ENCODE measurements around the gene KIDINS220.
"Not testable (repeated sequence)": the region's sequence is repeated elsewhere in the genome, so short reads cannot be mapped to it uniquely, and the experiment has no call there.

The KIDINS220 gene

GRCh38 chr2:8737571-8738175 is 99.7 kb downstream of the KIDINS220 start:
- DNase-seq (ENCODE audit: low spot score) = no peak

DNA sequence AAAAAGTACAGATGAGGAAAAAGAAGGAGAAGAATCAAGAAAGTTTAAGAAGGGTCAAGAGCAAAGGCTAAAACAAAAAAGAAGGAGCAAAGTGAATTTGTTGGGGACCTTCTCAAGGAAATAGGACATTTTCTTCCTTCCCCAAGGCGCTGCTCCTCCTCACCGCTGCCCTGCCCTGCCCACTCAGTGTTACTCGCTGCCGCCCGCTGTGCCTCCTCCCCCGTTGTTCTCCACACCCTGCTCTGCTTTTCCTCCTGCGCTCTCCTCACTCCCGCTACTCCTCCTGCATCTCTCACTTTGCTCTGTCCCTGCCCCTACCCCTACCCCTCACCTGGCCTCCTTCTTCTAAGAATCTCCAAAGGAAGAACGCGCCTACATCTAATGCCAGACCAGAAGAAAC is 104.8 kb downstream of the KIDINS220 start:
- TF ChIP-seq, protein P1, sequence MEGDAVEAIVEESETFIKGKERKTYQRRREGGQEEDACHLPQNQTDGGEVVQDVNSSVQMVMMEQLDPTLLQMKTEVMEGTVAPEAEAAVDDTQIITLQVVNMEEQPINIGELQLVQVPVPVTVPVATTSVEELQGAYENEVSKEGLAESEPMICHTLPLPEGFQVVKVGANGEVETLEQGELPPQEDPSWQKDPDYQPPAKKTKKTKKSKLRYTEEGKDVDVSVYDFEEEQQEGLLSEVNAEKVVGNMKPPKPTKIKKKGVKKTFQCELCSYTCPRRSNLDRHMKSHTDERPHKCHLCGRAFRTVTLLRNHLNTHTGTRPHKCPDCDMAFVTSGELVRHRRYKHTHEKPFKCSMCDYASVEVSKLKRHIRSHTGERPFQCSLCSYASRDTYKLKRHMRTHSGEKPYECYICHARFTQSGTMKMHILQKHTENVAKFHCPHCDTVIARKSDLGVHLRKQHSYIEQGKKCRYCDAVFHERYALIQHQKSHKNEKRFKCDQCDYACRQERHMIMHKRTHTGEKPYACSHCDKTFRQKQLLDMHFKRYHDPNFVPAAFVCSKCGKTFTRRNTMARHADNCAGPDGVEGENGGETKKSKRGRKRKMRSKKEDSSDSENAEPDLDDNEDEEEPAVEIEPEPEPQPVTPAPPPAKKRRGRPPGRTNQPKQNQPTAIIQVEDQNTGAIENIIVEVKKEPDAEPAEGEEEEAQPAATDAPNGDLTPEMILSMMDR (IDR thresholded peaks at IDR 0.05; ENCODE audit: extremely low read depth, insufficient read depth, missing control alignments) = no peak
- in situ Hi-C loops (cut with MboI; ENCODE audit: low pct_unique_long_range_greater_than_20kb, low sequenced_read_pairs, unreplicated experiment) = no loop called here
- DNase-seq (ENCODE audit: low spot score) = no peak

More at GRCh38 chr2:8737571-8738175, 99.7 kb downstream of the KIDINS220 start:
- in situ Hi-C loops (cut with MboI; ENCODE audit: low pct_unique_long_range_greater_than_20kb, low sequenced_read_pairs, unreplicated experiment) = no loop called here
- TF ChIP-seq, protein P1 (IDR thresholded peaks at IDR 0.05; ENCODE audit: extremely low read depth, insufficient read depth, missing control alignments) = no peak

GRCh38 chr2:8729939-8730338 is 107.5 kb downstream of the KIDINS220 start:
- in situ Hi-C loops (cut with MboI; ENCODE audit: low pct_unique_long_range_greater_than_20kb, low sequenced_read_pairs, unreplicated experiment) = no loop called here
- no peak for DNase-seq (ENCODE audit: low spot score)
- TF ChIP-seq, protein P1 (IDR thresholded peaks at IDR 0.05; ENCODE audit: extremely low read depth, insufficient read depth, missing control alignments) = no peak

GRCh38 chr2:8729101-8729500 is 108.3 kb downstream of the KIDINS220 start:
- DNase-seq (ENCODE audit: low spot score); in situ Hi-C loops (cut with MboI; ENCODE audit: low pct_unique_long_range_greater_than_20kb, low sequenced_read_pairs, unreplicated experiment): not testable (repeated sequence)

DNA sequence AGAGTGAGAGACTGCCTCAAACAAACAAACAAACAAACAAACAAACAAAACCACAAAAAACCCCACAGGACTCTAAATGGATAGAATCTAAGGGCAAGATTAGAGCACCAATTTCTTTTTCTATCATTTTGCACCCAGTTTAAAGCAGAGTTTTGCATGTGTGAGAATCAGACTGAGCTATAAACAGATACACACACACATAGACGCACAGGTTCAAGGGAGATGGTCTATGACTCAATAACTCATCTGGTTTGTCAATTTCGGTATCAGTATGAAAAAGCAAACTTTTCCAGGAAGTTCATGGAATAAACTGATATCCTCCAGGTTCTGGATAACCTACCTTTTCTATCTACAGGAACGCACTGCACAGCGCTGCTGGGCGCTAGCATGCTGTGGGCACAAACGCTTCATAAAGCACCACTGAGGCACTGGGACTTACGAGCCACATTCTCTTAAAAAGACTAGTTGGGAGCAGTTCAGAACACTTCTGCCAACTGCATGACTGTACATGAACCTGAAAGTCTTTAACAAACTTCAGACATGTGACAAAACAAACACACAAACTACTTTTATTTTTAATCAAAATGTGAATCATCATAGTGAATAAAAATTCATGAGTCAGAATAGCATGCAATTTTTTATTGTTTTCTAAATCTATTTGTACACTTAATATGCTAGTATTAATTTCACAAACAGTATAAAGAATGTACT is 109.0 kb downstream of the KIDINS220 start:
- in situ Hi-C loops (cut with MboI; ENCODE audit: low pct_unique_long_range_greater_than_20kb, low sequenced_read_pairs, unreplicated experiment) = no loop called here
- no peak for DNase-seq (ENCODE audit: low spot score)
- TF ChIP-seq, protein P1 (IDR thresholded peaks at IDR 0.05; ENCODE audit: extremely low read depth, insufficient read depth, missing control alignments) = no peak

- TF ChIP-seq, protein P1 (IDR thresholded peaks at IDR 0.05; ENCODE audit: extremely low read depth, insufficient read depth, missing control alignments) = no peak
- in situ Hi-C loops (cut with MboI; ENCODE audit: low pct_unique_long_range_greater_than_20kb, low sequenced_read_pairs, unreplicated experiment) = no loop called here
- DNase-seq (ENCODE audit: low spot score) = no peak
Observed at GRCh38 chr2:8725838-8726237, 111.6 kb downstream of the KIDINS220 start.

GRCh38 chr2:8722986-8723385 is 114.4 kb downstream of the KIDINS220 start:
- in situ Hi-C loops (cut with MboI; ENCODE audit: low pct_unique_long_range_greater_than_20kb, low sequenced_read_pairs, unreplicated experiment) = no loop called here
- DNase-seq (ENCODE audit: low spot score) = no peak
- TF ChIP-seq, protein P1 (IDR thresholded peaks at IDR 0.05; ENCODE audit: extremely low read depth, insufficient read depth, missing control alignments) = no peak
